ENCODE measurements around the gene SKIC2.
"Not testable (repeated sequence)": the region's sequence is repeated elsewhere in the genome, so short reads cannot be mapped to it uniquely, and the experiment has no call there.

GRCh38 chr6:32008616-32009015 is 49.6 kb downstream of the SKIC2 start:
- TF ChIP-seq TAF1 (IDR thresholded peaks at IDR 0.05; ENCODE audit: low read depth, low read length); POLR2AphosphoS5 (IDR thresholded peaks at IDR 0.05; ENCODE audit: low read depth, low read length); POLR2A (IDR thresholded peaks at IDR 0.05; ENCODE audit: low read depth, low read length); POU2F2 (IDR thresholded peaks at IDR 0.05; ENCODE audit: low read depth, low read length); SPI1 (IDR thresholded peaks at IDR 0.05; ENCODE audit: low read depth, low read length); PAX5 (IDR thresholded peaks at IDR 0.05; ENCODE audit: insufficient read depth, low read length, severe bottlenecking): not testable (repeated sequence)

All from GM12891 (cell line).